ENCODE data around the gene ARPC5L.
"Not testable (repeated sequence)": the region's sequence is repeated elsewhere in the genome, so short reads cannot be mapped to it uniquely, and the experiment has no call there.

Gene ARPC5L

DNA sequence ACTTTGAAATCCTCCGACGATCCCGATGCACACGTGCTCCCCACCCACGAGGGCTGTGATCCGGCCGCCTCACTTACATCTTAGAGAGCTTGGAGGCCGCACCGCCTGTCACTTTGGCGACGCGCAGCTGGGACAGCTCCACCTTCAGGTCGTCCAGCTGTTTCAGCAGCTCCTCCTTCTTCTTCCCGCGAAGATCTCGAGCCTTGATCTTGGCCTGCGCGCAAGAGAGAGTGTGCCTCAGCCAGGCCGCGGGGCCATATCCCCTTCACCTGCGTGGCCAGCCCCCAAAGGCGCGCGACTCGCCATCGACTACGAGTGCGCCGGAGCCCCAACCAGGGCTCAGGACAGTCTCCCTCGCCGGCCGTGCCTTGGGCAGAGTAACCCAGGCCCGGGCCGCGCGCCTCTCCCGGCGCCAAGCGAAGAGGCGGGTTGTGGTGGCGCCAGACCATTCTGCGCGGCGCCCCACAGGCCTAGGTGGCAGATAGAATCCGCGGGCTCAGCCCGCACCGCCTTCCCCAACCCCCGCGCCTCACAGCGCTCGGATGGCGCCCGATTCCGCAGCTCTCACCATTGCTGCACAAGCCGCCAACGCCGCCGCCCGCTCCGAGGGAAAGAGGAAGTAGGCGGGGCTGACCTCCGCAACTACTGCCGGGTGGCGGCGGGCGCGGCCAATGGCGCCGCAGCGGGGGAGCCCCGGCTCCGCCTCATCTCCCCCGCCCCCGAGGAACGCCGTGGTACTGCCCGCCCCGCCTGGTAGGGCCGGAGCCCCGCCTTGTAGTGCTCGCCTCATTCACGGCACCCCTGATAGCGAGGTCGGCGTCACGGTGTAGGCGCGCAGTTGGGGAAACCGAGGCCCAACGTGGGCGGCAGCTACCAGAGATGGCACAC lies at the start of gene ARPC5L, which contains the start of gene RPL35:
Gene ARPC5L (plus strand): TSS at position 789 of the 888 bp plus-strand sequence. CDS start 7,161 bp downstream, outside the sequence.
Gene RPL35 (minus strand): TSS at position 616 of the 888 bp plus-strand sequence. CDS start 45 bp downstream, at position 571.
- peak; percentile 82 for DNase-seq (ENCODE audit: low read depth)

DNA sequence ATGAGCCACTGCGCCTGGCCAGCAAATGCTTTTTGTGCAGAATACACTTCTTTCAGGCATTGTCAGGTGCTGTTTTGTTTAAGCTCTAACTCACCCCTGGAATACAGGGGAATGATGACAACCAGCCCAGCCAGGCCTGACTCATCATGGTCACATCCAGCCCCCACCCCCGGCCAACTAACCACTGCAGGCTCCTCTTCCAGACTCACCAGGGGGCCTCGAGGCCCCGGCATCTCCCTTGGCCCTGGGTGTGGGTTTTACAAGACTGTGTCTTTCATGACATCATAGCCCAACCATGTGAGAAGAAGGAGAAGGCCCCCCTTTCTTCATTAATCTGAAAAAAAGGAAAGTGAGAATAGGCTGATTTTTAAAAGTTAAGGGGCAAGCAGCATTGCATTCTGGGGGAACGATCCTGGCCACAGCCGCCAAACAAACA lies 49.5 kb upstream of the ARPC5L start:
- no peak for DNase-seq (ENCODE audit: low read depth)

DNA sequence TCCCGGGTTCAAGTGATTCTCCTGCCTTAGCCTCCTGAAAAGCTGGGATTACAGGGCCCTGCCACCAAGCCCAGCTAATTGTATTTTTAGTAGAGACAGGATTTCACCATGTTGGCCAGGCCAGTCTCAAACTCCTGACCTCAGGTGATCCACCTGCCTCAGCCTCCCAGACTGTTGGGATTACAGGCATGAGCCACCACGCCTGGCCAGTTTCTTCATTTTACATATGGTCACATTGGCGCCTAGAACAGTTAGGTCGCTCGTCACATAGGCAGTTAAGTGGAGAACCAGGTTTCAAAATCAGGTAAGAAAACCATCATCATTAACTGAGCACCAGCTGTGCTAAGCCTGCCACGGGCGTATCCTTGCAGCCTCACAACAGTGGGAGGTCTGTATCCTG lies 48.9 kb upstream of the ARPC5L start:
- no peak for DNase-seq (ENCODE audit: low read depth)

DNA sequence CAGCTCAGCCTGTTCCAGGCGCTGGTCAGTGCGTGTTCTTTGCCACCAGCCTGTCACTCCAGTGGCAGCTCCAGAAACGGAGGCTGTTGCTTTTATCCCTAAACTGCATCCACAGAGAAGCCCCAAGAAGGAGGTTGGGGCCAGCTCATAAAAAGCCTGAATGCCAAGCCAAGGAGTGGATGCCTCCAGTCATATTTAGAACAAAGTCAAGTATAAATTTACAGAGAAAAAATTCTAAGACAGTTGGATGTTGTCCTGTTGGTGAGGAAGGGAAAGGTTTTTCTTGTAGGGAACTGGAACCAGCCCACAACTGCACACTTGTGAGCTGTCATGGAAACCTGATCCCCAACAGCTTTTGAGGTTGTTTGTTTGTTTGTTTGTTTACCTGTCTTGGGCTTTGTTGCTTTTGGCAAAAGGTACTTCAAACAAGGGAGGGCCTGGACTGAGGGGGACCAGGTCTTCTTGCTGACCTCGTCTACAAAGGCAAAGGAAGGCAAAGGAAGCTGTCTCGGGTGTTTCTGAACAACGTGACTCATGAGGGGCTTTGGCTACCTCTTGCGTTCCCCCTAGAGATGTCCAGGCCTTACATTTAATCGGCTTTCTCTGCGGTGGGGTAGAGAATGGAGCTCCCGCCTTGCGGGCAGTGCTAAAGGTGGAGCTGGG lies 48.3 kb upstream of the ARPC5L start:
- no peak for DNase-seq (ENCODE audit: low read depth)

DNA sequence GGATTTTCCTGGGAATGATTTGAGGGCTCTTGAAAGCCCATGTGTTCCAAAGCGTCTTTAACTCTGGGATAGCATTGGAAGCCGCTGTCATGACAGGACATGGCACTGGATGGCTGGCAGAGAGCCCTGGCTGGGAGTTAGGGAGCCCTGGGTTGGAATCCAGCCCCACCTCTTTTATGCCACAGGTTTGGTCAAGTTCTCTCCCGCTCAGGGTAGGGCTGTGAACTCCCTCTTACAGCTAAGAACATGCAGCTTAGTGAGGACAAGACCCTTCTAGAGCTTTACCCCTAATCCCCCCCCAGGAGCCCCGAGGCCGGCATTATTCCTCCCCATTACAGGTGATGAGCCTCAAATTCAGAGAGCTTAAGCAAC lies 47.8 kb upstream of the ARPC5L start:
- DNase-seq (ENCODE audit: low read depth): no peak

DNA sequence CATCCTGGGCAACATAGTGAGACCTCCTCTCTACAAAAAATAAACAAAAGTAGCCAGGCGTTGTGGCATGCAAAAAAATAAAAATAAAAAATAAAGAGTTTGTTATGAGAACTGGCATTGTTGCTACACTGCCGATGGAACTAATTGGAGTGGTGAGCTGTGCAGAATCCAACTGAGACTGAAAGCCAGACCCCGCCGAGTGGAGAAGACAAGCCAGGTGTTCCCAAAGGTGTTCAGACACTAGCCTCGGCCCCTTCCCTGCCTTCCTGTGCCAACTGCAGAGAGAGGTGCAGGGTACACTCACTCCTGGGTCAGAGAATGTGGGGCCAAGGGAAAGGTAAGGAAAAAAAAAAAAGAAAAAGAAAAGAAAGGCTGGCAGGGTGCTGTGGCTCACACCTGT lies 46.3 kb upstream of the ARPC5L start:
- DNase-seq (ENCODE audit: low read depth): no peak

DNA sequence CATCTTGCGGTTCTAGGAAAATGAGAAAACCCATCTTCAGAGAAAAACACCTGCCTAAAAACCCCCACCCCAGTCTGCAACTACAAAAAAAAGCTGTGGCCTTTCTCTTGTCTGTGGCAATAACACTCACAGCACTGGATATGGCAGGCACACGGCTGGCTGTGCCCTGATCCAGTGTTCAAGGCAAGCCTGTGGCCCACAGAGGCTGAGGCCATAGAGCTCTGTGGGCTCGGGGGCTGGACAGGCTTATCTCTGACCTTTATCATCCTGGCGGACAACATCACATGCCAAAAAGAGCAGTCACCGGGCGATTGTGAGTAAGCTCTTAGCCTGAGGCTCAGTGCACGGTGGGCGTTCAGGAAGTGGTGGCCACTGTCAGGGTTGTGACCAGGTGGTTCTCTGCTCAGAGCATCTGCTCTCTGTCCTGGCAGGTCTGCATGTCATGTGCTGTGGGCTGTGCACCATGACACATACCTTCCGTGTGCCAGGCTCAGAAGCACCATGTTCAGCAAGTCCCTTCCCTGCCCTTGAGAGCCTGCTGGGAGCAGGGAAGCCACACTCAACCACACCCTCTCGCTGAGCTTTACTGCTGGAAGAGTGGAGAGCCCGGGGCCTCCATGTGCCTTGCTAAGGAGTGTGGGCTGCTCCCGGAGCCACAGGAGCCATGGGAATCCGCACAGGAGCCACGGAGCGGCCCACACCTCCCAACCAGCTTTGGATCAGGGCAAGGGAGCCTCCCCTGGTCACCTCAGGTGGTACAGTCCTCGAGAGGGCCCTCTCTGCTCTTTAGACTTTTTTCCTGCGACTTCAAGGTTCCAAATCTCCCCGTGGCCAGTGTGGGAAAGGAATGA lies 43.3 kb upstream of the ARPC5L start:
- DNase-seq (ENCODE audit: low read depth): no peak

DNA sequence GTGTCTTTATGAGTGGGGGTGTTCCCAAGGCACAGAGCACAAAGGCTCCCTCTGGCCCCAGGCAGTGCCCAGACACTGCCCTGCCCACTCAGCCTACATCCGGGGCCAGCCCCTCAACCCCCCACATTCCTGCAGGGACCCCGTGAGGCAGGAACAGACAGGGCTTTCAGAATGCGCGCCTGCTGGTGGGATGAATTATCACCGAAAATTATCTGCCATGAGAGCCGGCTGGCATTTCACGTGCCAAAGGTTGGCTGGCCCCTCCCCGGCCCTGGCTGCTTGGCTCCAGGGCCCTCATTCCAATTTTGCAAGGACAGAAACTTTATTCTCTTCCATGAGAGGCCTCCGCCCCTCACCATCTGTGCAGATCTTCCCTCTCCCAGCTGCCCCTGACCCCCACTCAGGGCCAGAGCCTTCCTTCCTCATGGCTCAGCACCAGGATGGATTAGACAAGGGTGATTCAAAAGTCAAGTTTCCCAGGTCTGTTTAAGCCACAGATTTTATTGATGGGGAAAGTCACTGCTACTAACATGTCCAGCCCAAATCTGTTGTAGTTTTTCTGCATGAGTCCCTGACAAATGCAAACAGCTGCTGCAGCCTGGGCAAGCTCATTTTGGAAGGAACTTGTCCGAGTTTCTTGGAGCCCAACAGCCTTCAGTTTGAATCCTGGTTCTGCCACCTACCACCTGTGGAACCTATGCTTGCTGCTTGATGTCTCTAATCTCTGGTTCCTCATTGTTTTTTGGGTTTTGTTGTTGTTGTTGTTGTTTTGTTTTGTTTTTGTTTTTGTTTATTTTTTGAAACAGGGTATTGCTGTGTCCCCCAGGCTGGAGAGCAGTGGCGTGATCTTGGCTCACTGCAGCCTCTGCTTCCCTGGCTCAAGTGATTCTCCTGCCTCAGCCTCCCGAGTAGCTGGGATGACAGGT lies 41.0 kb upstream of the ARPC5L start:
- no peak for DNase-seq (ENCODE audit: low read depth)

DNA sequence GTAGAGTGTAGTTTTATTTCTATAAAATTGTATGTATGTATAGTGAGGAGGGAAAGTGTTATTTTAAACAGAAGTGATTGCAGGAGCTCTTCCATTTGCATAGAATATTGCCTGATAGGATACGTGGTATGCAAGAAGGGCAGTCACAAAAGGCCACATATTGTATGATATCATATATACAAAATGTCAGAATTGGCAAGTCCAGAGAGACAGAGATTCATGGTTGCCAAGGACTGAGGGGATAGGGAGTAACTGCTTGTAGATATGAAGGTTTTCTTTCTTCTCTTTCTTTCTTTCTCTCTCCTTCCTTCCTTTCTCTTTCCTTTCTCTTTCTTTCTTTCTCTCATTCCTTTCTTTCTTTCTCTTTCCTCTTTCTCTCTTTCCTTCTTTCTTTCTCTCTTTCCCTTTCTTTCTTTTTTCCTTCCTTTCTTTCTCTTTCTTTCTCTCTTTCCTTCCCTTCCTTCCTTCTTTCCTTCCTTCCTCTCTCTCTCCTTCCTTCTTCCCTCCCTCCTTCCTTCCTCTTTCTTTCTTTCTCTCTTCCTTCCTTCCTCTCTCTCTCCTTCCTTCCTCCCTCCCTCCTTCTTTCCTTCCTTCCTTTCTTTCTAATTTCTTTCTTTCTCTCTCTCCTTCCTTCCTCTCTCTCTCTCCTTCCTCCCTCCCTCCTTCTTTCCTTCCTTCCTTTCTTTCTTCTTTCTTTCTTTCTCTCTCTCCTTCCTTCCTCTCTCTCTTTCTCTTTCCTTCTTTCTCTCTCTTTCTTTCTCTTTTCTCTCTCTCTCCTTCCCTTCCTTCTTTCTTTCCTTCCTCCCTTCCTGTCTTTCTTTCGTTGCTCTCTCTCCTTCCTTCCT lies 33.2 kb upstream of the ARPC5L start:
- no peak for DNase-seq (ENCODE audit: low read depth)

DNA sequence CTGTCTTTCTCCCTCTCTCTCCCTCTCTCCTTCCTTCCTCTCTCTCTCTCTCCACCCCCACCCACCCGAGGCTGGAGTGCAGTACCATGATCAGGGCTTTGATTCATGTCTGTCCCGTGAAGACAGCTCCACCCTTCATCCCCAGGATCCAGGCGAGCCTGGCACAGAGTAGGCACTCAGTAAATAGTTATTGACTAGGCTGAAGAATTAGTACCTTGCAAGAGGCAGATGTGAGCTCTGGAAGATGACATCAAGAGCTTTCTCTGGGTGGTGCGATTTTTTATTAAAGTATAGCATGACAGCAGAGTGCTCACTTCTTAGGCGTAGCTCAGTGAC lies 32.6 kb upstream of the ARPC5L start:
- no peak for DNase-seq (ENCODE audit: low read depth)

DNA sequence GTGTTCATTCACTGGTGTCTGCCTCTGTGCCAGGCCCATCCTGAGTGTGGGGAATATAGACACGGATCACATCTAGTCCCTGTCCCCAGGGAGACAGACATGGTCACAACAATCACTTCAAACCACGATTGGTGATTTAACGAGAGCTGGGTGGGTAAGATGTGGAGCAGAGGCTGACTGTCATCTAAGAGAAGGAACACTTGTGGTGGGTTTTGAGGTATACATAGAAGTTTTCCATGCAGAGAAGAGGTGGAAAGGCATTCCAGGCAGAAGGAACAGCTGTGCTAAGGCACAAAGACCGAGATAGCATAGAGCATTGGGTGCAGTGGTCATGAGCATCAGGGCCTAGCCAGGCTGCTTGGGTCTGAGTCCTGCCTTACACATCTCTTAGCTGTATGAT lies 31.3 kb upstream of the ARPC5L start:
- DNase-seq (ENCODE audit: low read depth): no peak

DNA sequence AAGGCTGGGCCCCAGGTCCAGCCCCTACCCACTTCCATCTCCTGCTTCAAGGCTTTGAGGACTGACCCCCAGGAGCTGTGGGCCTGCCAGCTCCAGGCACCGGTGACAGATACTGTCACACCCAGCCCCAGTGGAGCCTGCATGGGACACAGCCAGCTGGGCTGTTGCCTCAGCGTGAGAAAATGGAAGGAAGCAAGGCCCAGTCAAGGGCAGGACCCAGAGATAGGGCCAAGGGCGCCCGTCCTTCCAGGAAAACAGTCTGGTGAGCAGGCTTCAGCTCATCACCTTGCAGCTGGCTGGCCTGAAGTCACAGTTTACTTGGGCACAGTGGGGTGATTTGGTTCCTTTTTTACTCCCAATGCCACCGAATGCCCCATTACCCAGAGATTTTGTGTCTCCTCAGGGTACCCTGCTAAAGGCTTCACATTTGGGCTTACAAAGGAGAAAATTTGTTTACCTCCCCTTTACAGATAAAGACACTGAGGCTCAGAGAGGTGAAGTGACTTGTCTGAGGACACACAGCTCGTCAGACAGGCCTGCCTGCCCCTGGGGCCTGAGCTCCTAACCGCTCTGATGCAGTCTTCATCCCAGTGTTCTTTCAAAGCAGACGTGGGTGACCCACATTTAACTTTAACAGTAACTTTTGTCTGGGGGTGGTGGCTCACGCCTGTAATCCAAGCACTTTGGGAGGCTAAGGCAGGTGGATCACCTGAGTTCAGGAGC lies 30.1 kb upstream of the ARPC5L start:
- DNase-seq (ENCODE audit: low read depth): no peak

DNA sequence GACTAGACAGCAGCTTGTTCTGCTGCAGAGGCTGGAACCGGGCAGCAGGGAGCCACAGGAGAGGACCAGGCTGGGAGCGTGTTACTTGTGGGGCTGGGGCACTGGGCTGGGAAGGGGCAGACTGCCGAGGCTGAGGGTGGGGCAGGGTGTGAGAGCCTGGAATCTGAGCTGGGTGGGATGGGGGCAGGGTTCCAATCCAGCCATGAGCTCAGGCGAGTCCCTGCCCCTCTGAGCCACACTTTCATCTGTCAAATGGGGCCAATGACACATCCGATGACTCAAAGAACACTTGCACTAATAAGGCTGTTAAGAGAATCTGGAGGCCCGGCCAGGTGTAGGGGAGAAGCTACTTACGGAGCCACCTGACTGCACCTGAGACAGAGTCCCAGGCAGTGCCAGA lies 27.3 kb upstream of the ARPC5L start:
- no peak for DNase-seq (ENCODE audit: low read depth)

DNA sequence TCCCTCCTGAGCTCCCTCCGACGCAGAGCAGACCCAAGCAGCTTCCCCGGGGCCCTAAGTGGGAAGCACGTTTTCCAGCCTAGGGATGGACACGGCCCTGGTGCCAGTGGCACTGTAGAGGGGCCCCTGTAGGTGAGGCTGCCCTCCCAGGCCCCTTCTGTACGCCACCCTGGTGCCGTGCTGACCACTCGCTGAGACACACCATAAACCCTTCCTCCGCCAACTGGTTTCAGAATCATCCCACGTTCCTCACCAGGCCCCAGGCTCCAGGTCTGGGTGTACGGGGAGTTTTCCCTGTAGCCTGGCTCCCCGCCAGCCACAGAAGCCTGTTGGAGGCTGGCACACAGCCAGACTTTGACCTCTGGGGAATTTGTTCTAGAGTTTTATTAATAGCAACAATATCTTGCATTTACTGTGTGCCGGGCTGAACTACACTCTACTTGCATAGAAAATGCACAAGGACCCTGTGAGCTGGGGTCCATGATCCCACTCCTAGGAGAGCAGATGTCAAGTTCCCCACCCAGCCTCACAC lies 26.8 kb upstream of the ARPC5L start:
- DNase-seq (ENCODE audit: low read depth): no peak

DNA sequence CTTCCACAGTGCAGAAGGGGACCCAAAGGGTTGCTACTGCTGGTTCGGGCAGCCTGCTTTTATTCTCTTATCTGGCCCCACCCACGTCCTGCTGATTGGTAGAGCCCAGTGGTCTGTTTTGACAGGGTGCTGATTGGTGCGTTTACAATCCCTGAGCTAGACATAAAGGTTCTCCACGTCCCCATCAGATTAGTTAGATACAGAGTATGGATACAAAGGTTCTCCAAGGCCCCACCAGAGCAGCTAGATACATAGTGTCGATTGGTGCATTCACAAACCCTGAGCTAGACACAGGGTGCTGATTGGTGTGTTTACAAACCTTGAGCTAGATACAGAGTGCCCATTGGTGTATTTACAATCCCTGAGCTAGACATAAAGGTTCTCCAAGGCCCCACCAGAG lies 23.8 kb upstream of the ARPC5L start:
- DNase-seq (ENCODE audit: low read depth): not testable (repeated sequence)

DNA sequence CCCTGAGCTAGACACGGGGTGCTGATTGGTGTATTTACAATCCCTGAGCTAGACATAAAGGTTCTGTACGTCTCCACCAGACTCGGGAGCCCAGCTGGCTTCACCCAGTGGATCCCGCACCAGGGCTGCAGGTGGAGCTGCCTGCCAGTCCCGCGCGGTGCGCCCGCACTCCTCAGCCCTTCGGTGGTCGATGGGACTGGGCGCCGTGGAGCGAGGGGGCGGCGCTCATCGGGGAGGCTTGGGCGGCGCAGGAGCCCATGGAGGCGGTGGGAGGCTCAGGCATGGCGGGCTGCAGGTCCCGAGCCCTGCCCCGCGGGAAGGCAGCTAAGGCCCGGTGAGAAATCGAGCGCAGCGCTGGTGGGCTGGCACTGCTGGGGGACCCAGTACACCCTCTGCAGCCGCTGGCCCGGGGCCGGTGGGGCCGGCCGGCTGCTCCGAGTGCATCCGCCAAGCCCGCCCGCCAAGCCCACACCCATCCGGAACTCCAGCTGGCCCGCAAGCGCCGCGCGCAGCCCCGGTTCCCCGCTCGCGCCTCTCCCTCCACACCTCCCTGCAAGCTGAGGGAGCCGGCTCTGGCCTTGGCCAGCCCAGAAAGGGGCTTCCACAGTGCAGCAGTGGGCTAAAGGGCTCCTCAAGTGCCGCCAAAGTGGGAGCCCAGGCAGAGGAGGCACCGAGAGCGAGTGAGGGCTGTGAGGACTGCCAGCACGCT lies 23.2 kb upstream of the ARPC5L start:
- DNase-seq (ENCODE audit: low read depth): not testable (repeated sequence)

DNA sequence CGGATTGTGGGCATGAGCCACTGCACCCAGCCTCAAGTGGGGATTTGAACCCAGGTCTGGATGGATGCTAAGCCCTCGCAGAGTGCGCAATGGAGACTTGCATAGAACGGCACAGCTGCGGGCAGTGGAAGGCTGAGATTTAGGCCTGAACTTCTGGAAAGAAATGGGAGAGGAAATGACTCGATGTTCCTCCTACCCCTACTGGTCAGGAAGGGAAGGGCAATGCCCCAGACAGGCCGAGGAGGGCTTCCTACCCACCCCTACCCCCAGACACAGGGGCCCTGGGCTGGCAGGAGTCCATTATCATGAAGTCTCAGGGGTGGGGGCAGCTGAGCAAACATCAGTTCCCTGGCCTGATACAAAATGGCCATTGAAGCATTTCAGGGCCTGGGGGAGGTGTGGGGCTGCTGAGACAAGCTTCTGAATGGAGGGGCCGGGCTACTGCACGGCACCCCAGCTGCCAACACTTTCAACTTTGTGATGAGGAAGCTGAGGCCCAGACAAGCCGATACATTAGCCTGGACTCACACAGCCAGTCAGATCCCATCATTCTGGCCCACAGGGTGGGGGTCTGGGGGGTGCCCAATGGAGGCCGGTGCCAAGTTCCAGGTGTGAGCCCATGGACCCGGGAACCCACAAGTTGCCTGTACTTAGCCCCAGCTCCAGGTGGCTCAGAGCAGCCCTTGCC lies 22.2 kb upstream of the ARPC5L start:
- DNase-seq (ENCODE audit: low read depth): no peak

DNA sequence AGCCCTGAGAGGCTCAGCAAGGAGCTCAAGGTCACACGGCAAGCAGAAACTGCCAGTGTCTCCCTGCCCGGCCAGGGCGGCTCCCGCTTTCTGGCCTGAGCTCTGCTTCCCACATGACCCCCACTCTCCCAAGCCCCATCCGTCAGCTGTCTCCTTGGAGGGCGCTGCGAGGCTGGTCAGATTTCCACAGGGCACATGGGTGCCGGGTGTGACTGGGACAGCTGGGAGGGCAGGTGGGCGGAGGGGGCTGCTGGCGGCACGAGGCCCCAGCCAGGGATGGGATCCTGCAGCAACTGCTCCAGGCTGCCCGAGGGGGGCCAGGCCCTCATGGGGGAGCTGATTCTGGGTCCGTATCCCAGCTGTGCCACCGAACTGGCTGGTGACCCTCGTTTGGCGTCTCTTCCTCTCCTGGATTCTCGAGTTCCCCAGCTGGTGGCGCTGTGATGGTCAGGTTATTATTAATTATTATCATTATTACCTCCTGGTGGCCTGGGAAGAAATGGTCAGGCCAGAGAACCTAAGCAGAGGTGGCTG lies 21.6 kb upstream of the ARPC5L start:
- DNase-seq (ENCODE audit: low read depth): no peak
